ENCODE results near the gene P2RX2. TPM values are rescaled to one million over a fixed set of nuclear protein-coding genes. Genes with fewer than 3 reads are reported as not detected.

Gene P2RX2
- total RNA-seq, 1 donor from 2014 or later: not detected

DNA sequence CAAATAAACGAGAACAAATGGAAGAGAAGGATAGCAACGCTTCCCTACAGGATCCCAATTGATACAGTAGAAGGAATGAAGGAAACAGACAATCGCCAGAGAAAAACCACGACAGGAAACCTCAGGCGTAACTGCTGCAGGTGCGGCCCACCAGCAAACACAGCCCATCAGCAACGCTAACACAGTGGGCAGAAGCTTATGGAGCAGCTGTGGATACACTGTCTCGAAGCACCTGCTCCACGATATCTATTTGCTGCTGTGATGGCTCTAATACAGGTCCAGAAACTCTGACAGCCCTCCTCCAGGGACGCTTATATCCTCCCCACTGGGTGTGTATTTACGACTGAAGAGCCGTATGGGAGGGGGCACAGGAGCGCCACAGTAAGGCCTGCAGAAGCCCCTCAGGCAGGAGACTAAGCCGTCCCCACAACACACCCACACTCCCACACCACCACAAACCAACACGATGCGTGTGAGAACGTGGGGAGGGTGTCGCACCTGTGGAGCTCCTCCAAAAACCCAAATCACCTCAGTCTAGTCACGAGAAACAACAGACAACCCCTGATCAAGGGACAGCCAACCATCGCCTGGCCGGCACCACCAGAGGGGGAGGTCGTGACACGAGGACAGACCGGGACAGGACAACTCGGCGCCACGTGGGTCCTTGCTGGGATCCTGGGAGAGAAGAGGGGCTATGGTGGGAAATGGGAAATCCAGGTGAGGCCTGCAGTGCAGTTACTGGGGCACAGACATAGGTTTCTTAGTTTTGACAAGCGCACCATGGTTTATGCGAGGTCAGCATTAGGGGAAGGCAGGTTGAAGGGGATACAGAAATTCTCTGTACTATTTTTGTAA, 44.6 kb downstream of the P2RX2 start:
- no peak for DNase-seq

DNA sequence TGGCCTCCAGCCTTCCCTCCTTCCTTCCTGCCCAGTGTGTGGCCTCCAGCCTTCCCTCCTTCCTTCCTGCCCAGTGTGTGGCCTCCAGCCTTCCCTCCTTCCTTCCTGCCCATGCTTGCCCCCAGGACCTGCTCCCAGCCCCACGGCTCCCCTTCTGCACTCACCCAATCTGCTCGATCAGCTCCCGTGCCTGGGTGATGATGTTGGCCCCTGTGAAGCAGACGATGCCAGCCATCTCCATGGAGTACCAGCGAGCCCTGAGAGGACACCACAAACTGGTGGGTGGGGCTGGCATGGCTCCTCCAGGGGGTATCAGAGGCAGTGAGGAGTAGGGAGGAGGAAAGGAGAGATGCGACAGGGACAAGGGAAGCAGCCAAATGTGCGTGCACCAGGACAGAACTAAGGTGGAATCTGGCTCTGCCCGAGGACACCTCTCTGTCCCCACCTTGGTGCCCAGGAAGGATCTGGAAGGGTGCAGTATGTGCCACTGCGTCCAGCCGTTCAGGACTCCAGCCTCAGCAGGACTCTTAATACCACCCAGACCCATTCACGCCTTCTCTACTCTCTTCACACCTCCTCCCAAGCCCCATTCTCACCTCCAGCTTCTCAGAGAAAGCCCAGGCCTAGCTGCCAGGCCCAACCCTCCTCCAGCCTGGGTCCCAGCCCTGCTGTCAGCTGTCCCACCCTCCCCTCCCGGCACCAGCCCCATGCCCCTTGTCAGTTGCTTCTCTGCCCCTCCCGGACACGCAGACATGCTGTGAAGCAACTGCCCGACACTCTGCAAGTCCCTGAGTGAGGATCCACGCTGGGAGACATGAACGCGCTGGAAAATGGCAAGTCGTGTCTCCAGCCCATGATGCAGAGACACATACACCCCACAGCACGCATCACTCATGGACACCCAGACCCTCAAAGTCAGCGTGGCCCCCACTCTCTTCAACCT, 45.9 kb downstream of the P2RX2 start:
- DNase-seq: no peak

DNA sequence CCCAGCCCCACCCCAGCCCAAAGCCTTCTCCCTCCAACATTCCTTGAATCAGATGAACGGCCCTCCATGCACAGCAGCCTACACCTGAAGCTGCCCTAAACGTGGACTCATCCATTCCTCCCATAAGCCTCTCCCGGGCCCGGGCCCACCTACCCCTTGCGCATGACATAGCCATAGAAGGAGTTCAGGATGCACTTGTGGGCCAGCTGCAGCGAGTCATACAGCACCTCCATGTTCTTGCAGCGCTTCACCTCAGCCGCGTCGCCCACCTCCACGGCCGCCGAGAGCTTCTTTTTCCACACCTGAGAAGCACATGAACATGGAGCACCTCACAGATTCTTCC, 46.5 kb downstream of the P2RX2 start:
- DNase-seq: no peak

DNA sequence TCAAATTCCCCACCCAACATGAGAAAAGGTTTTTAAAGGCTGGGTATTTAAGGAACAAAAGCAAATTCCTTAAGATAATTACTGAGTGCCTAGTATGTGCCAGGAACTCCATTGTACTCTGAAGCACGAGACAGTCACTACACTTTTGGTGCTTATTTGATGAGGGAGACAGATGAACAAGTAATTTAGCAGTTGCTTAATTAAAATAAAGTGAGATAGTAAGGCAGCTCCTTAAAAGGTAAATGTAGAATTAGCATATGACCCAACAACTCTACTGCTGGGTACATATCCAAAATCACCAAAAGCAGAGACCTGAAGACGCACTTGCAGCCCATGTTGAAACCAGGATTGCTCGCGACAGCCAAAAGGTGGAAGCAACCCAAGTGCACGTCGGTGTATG, 47.2 kb downstream of the P2RX2 start:
- DNase-seq: no peak

DNA sequence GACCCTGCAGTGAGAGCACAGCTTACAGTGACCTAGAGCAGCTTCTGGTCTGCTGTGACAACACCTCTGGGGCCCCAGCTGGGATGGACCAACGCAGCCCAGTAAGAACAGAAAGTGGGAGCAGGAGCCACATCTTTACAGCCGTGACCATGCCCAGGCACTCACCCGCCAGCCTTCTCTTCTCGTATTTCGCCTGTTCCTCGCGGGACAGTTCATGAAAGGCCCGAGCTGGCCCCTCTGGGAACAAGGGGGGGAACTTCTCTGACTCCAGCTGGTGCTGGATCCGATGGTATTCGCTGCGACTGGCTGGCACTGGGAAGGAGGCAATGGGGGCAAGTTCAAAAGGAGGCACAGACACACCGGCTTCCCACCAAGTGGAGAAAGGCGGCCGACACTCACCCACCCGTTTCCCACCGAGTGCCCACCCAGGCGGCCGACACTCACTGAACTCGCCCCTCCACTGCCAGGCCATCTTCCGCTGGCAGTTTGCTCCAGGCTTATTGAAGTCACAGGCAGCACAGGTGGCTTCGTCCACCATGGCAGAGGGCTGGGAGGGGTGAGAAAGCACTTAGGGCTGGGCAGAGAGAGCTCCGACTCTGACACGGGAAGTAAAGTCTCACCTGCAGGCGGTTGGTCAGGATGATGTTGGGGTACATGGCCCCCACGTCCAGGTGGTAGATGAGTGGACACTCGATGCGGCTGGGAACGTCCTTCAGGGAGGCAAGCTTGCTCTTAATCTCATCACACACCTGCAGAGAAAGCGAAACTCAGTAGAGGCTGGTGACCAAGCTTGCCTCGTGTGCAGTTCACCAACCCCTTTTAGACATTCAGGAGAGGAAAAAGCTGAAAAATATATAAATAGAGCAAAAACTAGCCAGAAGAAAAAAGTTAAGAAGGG, 49.9 kb downstream of the P2RX2 start:
- DNase-seq: no peak

DNA sequence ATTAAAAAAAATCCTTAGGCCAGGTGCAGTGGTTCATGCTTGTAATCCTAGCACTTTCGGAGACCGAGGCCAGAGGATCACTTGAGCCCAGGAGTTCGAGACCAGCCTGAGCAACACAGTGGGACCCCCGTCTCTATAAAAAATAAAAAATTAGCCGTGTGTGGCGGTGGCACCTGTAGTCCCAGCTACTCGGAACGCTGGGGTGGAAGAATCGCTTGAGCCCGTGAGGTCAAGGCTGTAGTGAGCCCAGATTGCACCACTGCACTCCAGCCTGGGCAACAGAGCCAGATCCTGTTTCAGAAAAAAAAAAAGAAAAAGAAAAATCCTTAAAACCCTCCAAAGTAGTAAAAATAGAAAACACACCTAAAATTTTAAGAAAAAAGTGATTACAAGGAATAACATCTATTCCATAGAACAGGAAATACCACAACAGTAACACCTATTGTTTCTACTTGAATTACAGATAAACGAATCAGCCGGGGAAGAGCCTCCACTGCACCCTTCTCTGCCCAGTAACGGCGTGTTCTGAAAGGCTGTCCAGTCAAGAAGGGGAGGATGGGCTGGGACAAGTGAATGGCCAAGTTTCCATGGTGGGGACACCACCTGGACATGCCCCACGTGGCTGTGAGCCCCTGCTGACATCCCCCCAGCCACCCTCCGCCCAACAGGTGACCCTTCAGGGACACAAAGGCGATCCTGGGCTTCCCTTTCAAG, 50.7 kb downstream of the P2RX2 start:
- no peak for DNase-seq

Small RNA genes lying within 50 kb of the gene (small RNA-seq; reads per million reads assigned to genes)
- not detected for gene MIR6763 (ENCODE audit: low replicate concordance)

Other genes starting within 250 kb of the P2RX2 start
- 5.0 TPM for gene FBRSL1, start 128.6 kb upstream of the P2RX2 start, total RNA-seq
- gene LRCOL1, start 8.2 kb upstream of the P2RX2 start, total RNA-seq: not detected
- 68.9 TPM for gene POLE, start 68.6 kb downstream of the P2RX2 start, total RNA-seq
- 19.7 TPM for gene PXMP2, start 68.8 kb downstream of the P2RX2 start, total RNA-seq
- 16.3 TPM for gene PGAM5, start 92.1 kb downstream of the P2RX2 start, total RNA-seq
- gene ANKLE2, start 143.1 kb downstream of the P2RX2 start, total RNA-seq: 54.3 TPM
- 54.5 TPM for gene GOLGA3, start 210.1 kb downstream of the P2RX2 start, total RNA-seq